Stimulated activated CD8-positive, alpha-beta memory T cell treated with anti-CD3 and anti-CD28 coated beads, Interleukin-4, amount 100 ng/mL, for 4 hours (primary cell): ENCODE measurements around the gene TBC1D23.
"Not testable (repeated sequence)": the region's sequence is repeated elsewhere in the genome, so short reads cannot be mapped to it uniquely, and the experiment has no call there.

Experiments
- DNase-seq, 2 donors: peaks; one replicate each; pipeline ENCODE4 v3.0.0-alpha.2; 2020; ENCODE audit warnings: low read depth in 2 of 2, low spot score in 1 of 2

TBC1D23 gene

GRCh38 chr3:100351770-100352169 lies 91.0 kb downstream of the TBC1D23 start:
- DNase-seq, result not testable (repeated sequence)

DNA sequence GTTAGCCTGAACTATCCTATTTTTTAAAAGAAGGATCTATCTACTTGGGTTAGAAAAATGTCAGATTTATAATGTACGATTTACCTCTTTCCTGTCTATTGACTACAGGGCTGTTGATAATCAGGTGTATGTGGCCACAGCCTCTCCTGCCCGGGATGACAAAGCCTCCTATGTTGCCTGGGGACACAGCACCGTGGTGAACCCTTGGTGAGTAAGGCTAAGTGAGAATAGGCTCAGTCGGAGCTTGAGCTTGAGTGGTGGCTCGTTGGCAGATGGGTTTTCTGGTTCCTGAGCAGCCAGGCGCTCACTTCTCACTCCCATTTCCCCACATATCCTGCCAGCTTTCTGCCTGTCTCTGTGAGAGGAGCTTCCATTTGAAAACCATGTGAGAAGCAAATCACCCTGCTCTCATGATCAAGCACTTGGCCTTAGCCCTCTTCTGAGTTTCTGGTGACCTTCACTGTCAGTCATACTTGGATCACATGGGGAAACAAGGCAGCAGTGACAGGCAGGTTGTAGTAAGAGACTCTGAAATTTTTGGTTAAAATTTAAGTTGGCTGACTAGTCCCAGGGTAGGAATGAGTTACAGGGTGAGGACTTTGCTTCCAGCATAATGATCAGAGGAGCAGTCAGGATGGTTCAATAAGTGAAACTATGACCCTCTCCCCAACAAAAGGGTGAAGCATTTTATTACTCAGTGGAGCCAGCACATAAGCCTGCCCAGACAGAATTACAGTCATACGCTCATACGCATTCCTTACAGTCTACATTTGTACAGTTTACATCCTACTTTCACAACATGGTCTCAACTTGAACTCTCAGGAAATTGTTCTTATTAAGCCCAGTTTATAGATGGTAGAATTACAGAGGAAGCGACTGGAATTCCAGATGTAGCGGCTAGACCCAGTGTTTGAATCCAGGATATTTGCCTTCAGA lies 91.8 kb downstream of the TBC1D23 start:
- DNase-seq, result no peak

- no peak for DNase-seq
Observed at GRCh38 chr3:100354850-100355249, 94.1 kb downstream of the TBC1D23 start.

DNA sequence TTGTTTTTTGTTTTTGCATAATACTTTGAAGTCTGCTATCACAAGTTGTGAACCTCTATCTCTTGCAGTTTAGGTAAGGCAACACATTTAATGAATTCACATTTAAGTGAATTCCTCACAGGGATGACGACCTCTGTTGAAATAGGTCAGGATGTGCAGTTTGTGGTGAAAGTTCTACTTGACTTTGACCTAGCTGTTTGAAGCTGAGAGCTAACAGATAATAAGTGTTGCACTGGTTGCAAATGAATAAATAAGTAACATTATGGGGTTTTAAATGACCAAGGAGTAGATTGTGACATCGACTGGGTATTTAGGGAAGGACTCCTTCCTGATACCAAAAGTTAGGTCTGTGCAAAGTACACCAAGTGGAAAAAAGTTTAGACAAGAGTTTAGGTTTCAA lies 97.6 kb downstream of the TBC1D23 start:
- no peak for DNase-seq

- DNase-seq, result no peak
Observed at GRCh38 chr3:100359035-100359434, 98.2 kb downstream of the TBC1D23 start.

DNA sequence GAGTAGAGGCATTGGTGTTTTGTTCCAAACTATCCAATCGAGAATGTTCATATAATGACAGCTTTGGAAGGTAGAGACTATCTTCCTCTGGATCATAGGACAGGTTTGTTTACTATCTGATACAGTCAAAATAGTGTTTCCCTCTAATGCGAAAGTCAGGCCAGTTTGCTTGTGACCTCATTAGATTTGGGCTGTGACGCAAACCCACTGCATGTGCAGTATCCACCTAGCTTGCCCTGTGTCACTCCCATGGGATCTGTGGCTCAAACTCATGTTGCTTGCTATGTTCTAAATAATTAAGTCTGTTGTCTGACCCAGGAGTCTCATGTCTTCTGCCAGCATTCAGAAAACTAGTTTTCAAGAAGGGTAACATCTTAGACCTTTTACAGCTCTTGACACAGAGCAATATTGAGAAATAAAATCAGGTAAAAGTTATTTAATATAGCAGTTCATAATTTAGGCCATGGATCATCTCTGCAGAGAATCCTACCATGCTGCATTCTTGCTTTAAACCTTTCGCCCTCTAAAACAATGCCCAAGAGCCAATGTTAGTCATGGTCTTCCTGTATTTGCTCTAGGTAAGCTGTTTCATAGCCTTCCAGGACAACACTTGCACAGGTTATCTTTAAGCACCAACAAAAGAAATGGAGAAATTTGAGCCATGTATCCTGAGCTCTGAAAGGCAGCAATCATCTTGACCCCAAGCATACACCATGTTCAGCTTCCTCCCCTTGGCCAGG lies 100.1 kb downstream of the TBC1D23 start:
- no peak for DNase-seq

GRCh38 chr3:100361897-100362296 lies 101.1 kb downstream of the TBC1D23 start:
- no peak for DNase-seq

GRCh38 chr3:100364421-100364820 lies 103.6 kb downstream of the TBC1D23 start:
- DNase-seq, result no peak

- DNase-seq, result no peak
Observed at GRCh38 chr3:100366424-100366823, 105.6 kb downstream of the TBC1D23 start.

DNA sequence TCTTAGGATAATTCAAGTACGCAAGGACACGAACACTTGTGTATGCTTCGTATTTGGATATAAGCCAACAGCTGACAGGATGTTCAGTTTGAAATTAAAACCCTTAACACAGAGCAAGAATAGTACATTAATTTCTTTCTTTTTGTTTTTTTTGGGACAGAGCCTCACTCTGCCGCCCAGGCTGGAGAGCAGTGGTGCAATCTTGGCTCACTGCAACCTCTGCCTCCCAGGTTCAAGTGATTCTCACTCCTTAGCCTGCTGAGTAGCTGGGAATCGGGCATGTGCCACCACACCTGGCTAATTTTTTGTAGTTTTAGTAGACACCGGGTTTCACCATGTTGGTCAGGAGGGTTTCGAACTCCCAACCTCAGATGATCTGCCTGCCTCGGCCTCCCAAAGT lies 107.6 kb downstream of the TBC1D23 start:
- no peak for DNase-seq

DNA sequence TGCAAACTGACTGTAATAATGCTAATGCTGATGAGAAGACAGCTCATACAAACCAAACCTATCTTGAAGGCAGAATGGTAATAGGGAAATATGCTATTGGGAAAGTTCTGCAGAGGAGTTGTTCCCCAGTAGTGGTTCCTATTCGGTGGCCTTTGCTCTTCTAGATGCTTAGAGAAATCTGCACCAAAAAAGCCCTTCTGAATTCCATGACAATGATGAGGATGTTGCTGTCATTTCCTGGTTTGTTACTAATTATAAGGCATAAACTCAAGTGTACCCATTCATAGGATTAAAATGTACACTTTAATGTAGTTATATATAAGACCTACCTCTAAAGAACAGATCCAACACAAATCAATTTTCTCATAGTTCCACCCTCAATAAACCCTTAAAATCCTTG lies 110.0 kb downstream of the TBC1D23 start:
- DNase-seq, result no peak

DNA sequence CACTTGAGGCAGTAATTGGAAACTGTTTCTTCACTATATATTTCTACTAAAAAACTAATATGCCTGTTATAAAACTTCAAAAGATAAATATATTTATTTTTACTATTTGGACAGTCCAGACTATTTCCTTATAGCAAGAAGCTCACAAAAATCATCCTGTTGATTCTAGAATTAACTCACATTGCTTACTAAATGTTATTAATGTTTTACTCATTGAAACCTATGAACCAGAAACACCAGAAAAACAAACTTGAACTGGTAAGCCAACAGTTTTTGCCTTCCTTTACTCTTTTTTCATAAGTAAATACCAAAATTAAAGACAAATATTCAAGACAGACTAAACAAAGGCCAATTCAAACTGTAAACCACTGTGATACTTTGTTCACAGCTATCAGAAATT lies 113.7 kb downstream of the TBC1D23 start:
- DNase-seq, result no peak
